ENCODE measurements around the gene BSCL2.

DNA sequence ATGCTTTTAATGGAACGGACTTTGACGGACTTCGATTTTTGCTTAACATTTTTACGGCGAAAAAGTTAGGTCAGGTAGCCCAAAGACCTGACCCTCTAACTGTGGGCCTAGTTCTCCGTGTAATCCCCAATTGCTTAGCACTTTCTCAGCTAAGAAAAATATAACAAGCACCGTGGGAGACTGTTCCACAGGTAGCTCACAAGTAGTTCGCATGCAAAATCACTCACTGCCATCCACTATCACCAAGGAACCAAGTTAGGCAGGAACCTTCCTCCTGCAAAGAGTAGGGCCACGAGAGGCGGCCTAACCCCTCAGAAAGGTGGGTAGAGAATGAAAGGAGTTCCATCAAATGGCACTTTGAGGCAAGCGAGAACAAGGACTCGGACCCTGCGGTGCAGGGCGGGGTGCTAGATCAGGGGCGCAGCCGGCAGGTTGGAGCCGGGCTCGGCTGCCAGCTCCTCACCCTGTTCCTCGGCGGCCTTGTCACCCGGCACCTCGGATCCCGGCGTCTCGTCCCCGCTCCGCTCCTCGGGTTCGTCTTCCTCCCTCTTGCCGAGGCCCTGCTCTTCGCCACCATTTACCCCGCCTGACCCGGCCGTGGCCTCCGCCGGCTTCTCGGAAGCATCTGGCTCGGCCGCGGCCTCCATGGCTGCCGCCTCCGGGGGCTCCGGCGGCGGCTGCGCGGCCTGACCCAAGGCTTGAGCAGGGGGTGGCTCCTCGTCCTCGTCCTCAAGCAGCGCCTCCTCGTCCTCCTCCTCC, 19.1 kb upstream of the BSCL2 start:
- TF ChIP-seq CTCF (IDR thresholded peaks at IDR 0.05; ENCODE audit: low read depth, low read length, poor library complexity, severe bottlenecking) (no peak), EZH2phosphoT487 (IDR thresholded peaks at IDR 0.05; ENCODE audit: borderline replicate concordance, low read length) (no peak)
